Spleen (tissue), 11 donors: ENCODE results near the gene VIPAS39. TPM values are rescaled to one million over a fixed set of nuclear protein-coding genes. Genes with fewer than 3 reads are reported as not detected.

Experiments
- DNase-seq: peaks from one replicate; pipeline ENCODE4 v3.0.0-alpha.2; 2020
- H3K27ac ChIP-seq, 8 donors: fragments of 200-600 bp; sonication (generic) in 7 of 8; 1 replicate in 4 of 8; 2 replicates in 4 of 8; pipeline versions ENCODE4 v1.5.0 to v1.8.0; 2016 to 2021; ENCODE audit warnings: inconsistent platforms in 4 of 8, mild to moderate bottlenecking in 4 of 8, moderate library complexity in 1 of 8
- H3K27me3 ChIP-seq, 7 donors: fragments of 200-600 bp; sonication (generic) in 6 of 7; replicated peaks in 1 of 7; 1 replicate in 4 of 7; 2 replicates in 3 of 7; pipeline versions ENCODE4 v1.5.0 to v1.8.0; 2016 to 2021; ENCODE audit warnings: inconsistent platforms in 3 of 7, mild to moderate bottlenecking in 1 of 7
- H3K36me3 ChIP-seq, 6 donors: fragments of 200-600 bp; sonication (generic) in 5 of 6; 1 replicate in 4 of 6; 2 replicates in 2 of 6; pipeline versions ENCODE4 v1.5.0 to v1.8.0; 2016 to 2021; ENCODE audit warnings: inconsistent platforms in 2 of 6
- H3K4me1 ChIP-seq, 6 donors: fragments of 200-600 bp; sonication (generic) in 5 of 6; 1 replicate in 3 of 6; 2 replicates in 3 of 6; pipeline versions ENCODE4 v1.5.0 to v1.8.0; 2016 to 2021; ENCODE audit warnings: inconsistent platforms in 3 of 6
- H3K4me3 ChIP-seq, 8 donors: fragments of 200-600 bp; sonication (generic) in 7 of 8; 1 replicate in 4 of 8; 2 replicates in 4 of 8; pipeline versions ENCODE4 v1.5.0 to v1.8.0; 2016 to 2021; ENCODE audit warnings: inconsistent platforms in 4 of 8, mild to moderate bottlenecking in 4 of 8, moderate library complexity in 2 of 8
- H3K9me3 ChIP-seq, 8 donors: fragments of 200-600 bp; sonication (generic) in 7 of 8; 1 replicate in 4 of 8; 2 replicates in 4 of 8; pipeline versions ENCODE4 v1.5.0 to v1.8.0; 2016 to 2021; ENCODE audit warnings: inconsistent platforms in 4 of 8
- CTCF ChIP-seq, 11 experiments: fragments of 200-600 bp in 7 of 11; fragments of 450-650 bp in 4 of 11; sonication (generic) in 4 of 11; IDR thresholded peaks in 8 of 11; conservative IDR thresholded peaks in 3 of 11; 1 replicate in 7 of 11; 2 replicates in 4 of 11; pipeline versions ENCODE4 v1.4.0 to v1.8.0; 2016 to 2021; ENCODE audit warnings: antibody characterized with exemption in 11 of 11, inconsistent platforms in 4 of 11, mild to moderate bottlenecking in 1 of 11
- POLR2A ChIP-seq, 3 donors: fragments of 450-650 bp; IDR thresholded peaks; one replicate each; pipeline ENCODE4 v1.5.1; 2017; ENCODE audit warnings: antibody characterized with exemption in 3 of 3, mild to moderate bottlenecking in 1 of 3
- POLR2AphosphoS5 ChIP-seq, 3 donors: sonication (generic); formaldehyde crosslinking; IDR thresholded peaks; one replicate each; pipeline ENCODE4 v1.5.1; 2017; ENCODE audit warnings: antibody characterized with exemption in 3 of 3
- WGBS, 5 donors: extraction: QIAGEN DNeasy Blood & Tissue Kit in 3 of 5; methylation state at CpG; one replicate each; pipeline versions ENCODE4 v1.1.5 to v1.1.7; 2013 to 2018; 5-methylcytosine and 5-hydroxymethylcytosine counted together
- intact Hi-C: fragments of 100-400 bp; cut with DNase I; formaldehyde crosslinking; loops from one replicate; pipeline ENCODE4 v1.15.0; 2023; ENCODE audit warnings: low total_unique reads
- polyA plus RNA-seq, 3 donors: library from polyadenylated mRNA; stranded (reverse); fragments of 200-250 nt; gene quantifications; one replicate each; pipeline ENCODE4 v1.2.1, GENCODE V29; 2013
- total RNA-seq, 7 donors: library from RNA; depleted of rRNA in 3 of 7; stranded (reverse); fragments of >200 nt in 3 of 7; fragmentation: NEBNext Ultra II Directional in 4 of 7; extraction: Animal tissue kit (Norgen Biotek cat#: 25700) in 4 of 7; gene quantifications; one replicate each; pipeline versions ENCODE4 v1.1.0 to v1.2.1, GENCODE V29; 2016 to 2021
- donor health status: healthy with polysubstance abuse.
- donor health status: DM: no; HTN: no; CAD: no; lungs with moderate emphysema.
- donor health status: DM: no; HTN: no; CAD: no.
- donor health status: Bipolar disorder and iron deficiency.
- donor health status: healthy.
- donor health status: DM: no; HTN: no; CAD: no.
- donor health status: DM: yes; HTN: yes; CAD: no.

Gene VIPAS39
- total and polyA plus RNA-seq, 10 donors: 9.8 to 24.3 (median 17.1) TPM

DNA sequence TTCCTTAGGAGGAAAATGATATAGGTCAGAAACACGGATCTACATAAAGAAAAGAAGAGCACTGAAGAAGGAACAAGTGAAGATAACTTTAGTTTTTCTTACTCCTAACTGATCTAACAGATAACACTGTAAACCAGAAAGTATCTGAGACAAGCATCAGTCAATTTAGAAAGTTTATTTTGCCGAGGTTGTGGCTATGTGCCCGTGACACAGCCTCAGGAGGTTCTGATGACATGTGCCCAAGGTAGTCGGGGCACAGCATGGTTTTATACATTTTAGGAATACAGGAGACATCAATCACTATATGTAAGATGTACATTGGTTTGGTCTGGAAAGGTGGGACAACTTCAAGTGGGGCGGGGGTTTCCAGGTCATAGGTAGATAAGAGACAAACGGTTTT lies 57.2 kb downstream of the VIPAS39 start:
- Histone ChIP-seq H3K27me3 (no peaks in the 10 kb centered on the region), H3K4me3 (no peak overlapping the region), H3K9me3 (no peaks in the 10 kb centered on the region), H3K4me1 (no peaks in the 10 kb centered on the region), H3K36me3 (no peaks in the 10 kb centered on the region), H3K27ac (no peak overlapping the region)
- no peak for DNase-seq
- no peak for TF ChIP-seq POLR2A (IDR thresholded peaks at IDR 0.05)
- no peak for TF ChIP-seq CTCF (IDR thresholded peaks at IDR 0.05 in 8 of 11, conservative IDR thresholded peaks at IDR 0.05 in 3 of 11)
- TF ChIP-seq POLR2AphosphoS5 (IDR thresholded peaks at IDR 0.05): no peak
- intact Hi-C loops: no loop called here
- WGBS, 5 donors: 84 to 94% (median 92%) methylated on average over 6 of the region's 6 CpGs

DNA sequence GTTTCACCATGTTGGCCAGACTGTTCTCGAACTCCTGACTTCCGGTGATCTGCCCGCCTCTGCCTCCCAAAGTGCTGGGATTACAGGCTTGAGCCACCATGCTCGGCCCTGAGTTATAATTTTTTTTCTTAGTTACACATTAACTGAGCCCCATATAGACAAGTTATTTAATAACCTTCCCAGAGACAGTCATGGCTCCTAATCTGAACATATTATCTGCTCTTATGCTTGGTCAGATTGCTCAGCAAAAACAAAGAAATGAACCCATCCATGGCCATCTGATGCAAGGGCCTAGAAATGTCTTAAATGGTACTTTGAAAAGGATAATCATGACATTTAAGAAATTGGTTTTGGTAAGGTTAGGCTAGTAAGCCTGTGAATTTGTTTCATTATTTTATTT lies 67.2 kb downstream of the VIPAS39 start:
- DNase-seq: no peak
- no peaks in the 10 kb centered on the region for H3K27me3 ChIP-seq
- no peak overlapping the region for H3K4me3 ChIP-seq
- no peaks in the 10 kb centered on the region for H3K4me1 ChIP-seq
- H3K9me3 ChIP-seq: no peaks in the 10 kb centered on the region
- TF ChIP-seq POLR2A (IDR thresholded peaks at IDR 0.05) (no peak), POLR2AphosphoS5 (IDR thresholded peaks at IDR 0.05) (no peak), CTCF (IDR thresholded peaks at IDR 0.05 in 8 of 11, conservative IDR thresholded peaks at IDR 0.05 in 3 of 11) (no peak)
- H3K27ac ChIP-seq: no peak overlapping the region
- WGBS, 5 donors: 90 to 93% (median 92%) methylated on average over 4 of the region's 4 CpGs
- intact Hi-C loops: no loop called here
- no peaks in the 10 kb centered on the region for H3K36me3 ChIP-seq

DNA sequence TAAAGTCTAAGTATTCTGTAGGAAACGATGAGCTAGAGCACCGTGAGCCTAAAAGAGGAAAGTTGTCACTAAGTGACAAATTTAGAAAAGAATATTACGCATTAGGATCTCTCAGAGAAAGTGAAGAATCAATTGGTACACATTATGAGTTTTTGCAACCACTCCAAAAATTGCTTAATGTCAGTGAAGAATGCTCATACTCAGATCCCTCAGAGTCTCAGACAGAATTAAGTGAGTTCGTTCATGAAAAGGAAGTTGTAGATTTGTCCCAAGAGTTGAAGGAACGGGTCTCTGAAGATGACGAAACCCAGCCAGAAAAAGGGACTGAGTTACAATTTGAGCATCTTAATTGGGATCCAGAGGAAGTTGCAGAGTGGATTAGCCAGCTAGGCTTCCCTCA lies 78.7 kb downstream of the VIPAS39 start:
- Histone ChIP-seq H3K4me3 (no peak overlapping the region), H3K27ac (peak overlapping the region in 2 of 8 donors; percentile 1 to 41), H3K4me1 (peaks cover 12 to 51% (median 32%) of the 10 kb centered on the region in 6 donors), H3K9me3 (no peaks in the 10 kb centered on the region), H3K27me3 (no peaks in the 10 kb centered on the region), H3K36me3 (no peaks in the 10 kb centered on the region)
- no peak for DNase-seq
- intact Hi-C loops: loop anchor here (5.0 kb wide), 1 partner anchor 79 kb away; the partner anchor contains the start of genes AHSA1 and VIPAS39
- 51 to 83% (median 67%) methylated on average over 6 of the region's 6 CpGs for WGBS, 5 donors
- no peak for TF ChIP-seq CTCF (IDR thresholded peaks at IDR 0.05 in 8 of 11, conservative IDR thresholded peaks at IDR 0.05 in 3 of 11)
- no peak for TF ChIP-seq POLR2A (IDR thresholded peaks at IDR 0.05)
- TF ChIP-seq POLR2AphosphoS5 (IDR thresholded peaks at IDR 0.05): no peak

DNA sequence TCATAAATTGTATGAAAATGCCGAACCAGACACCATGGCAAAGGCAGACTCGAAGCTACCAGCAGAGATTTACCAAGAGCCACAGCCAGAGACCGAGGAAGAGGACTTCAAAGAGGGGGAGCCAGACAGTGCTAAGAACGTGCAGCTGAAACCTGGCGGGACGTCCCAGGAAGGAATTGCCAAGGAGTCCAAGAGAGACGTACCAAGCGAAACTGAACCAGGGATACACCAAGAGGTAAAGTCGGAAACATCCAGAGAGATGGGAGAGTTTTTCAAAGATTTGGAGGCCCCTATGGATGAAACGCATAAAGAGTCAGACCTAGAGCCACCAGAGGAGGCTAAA lies 79.9 kb downstream of the VIPAS39 start:
- no peak for DNase-seq
- Histone ChIP-seq H3K4me1 (peaks cover 12 to 62% (median 37%) of the 10 kb centered on the region in 6 donors), H3K27ac (peak overlapping the region in 6 of 8 donors; percentile 88 to 95 (median 94)), H3K9me3 (no peaks in the 10 kb centered on the region), H3K27me3 (no peaks in the 10 kb centered on the region), H3K36me3 (no peaks in the 10 kb centered on the region), H3K4me3 (peak overlapping the region; percentile 82 to 100 (median 98))
- intact Hi-C loops: loop anchor here (5.0 kb wide), 1 partner anchor 80 kb away; the partner anchor contains the start of genes AHSA1 and VIPAS39
- TF ChIP-seq POLR2A (IDR thresholded peaks at IDR 0.05): no peak
- TF ChIP-seq POLR2AphosphoS5 (IDR thresholded peaks at IDR 0.05): no peak
- no peak for TF ChIP-seq CTCF (IDR thresholded peaks at IDR 0.05 in 8 of 11, conservative IDR thresholded peaks at IDR 0.05 in 3 of 11)
- 15 to 20% (median 16%) methylated on average over 10 of the region's 10 CpGs for WGBS, 5 donors
